Measurements from ENCODE around the gene HTRA1. TPM values are rescaled to one million over a fixed set of nuclear protein-coding genes. Genes with fewer than 3 reads are reported as not detected.

The HTRA1 gene
- total and polyA plus RNA-seq, 10 of the 15 experiments (the other 5 are each of a cell fraction or from before 2014, with no cell fraction given): 0.13 TPM; not detected in 9

- no peak for TF ChIP-seq ZNF274 (IDR thresholded peaks at IDR 0.05; ENCODE audit: insufficient read depth, insufficient read length)
- no peak for TF ChIP-seq ZSCAN29 (IDR thresholded peaks at IDR 0.05)
- TF ChIP-seq TAF1 (IDR thresholded peaks at IDR 0.05; ENCODE audit: borderline replicate concordance, low read depth, low read length): no peak
- TF ChIP-seq SUZ12 (IDR thresholded peaks at IDR 0.05; ENCODE audit: unreplicated experiment): no peak
- TF ChIP-seq NFYA (IDR thresholded peaks at IDR 0.05; ENCODE audit: borderline replicate concordance, low read depth, low read length): no peak
- TF ChIP-seq TCF12 (IDR thresholded peaks at IDR 0.05; ENCODE audit: low read depth, low read length): no peak
- no peak for TF ChIP-seq IRF5 (IDR thresholded peaks at IDR 0.05; ENCODE audit: borderline replicate concordance)
- no peak for TF ChIP-seq BMI1 (IDR thresholded peaks at IDR 0.05; ENCODE audit: borderline replicate concordance)
Measured at GRCh38 chr10:122499491-122499941, 38.2 kb downstream of the HTRA1 start (continued).

- H3K27ac ChIP-seq (ENCODE audit: control insufficient read depth, insufficient read depth): no peak overlapping the region
- H3K79me2 ChIP-seq (ENCODE audit: control insufficient read depth, insufficient read depth, low read length): no peaks in the 10 kb centered on the region
- no peak overlapping the region for H3K9ac ChIP-seq (ENCODE audit: control insufficient read depth, insufficient read depth, low read length)
- ATAC-seq (no peak), FAIRE-seq (no peak), DNase-seq (ENCODE audit: low read depth, low spot score) (no peak)
- no peaks in the 10 kb centered on the region for H3K4me1 ChIP-seq (ENCODE audit: control insufficient read depth, insufficient read depth, low read length)
- H3K36me3 ChIP-seq (ENCODE audit: control insufficient read depth in 2 of 2, insufficient read depth in 2 of 2, low read length in 1 of 2): no peaks in the 10 kb centered on the region
- TF ChIP-seq KAT2A (conservative IDR thresholded peaks at IDR 0.05; ENCODE audit: control insufficient read depth, low read depth, low read length) (no peak), BCLAF1 (IDR thresholded peaks at IDR 0.05) (no peak), KLF5 (IDR thresholded peaks at IDR 0.05; ENCODE audit: partially characterized antibody) (no peak), FOS (IDR thresholded peaks at IDR 0.05; ENCODE audit: borderline replicate concordance, extremely low read depth, insufficient read length) (no peak), SKIL (IDR thresholded peaks at IDR 0.05; ENCODE audit: low read depth, poor library complexity, severe bottlenecking) (no peak)
- peaks cover 0 to 3% of the 10 kb centered on the region in 2 experiments; a peak in 3 of 4 replicates for H3K27me3 ChIP-seq (replicated peaks in 1 of 2; ENCODE audit: control insufficient read depth in 2 of 2, insufficient read depth in 2 of 2, low read length in 1 of 2)
- POLR2A ChIA-PET: no interaction called here
- intact Hi-C loops (cut with micrococcal nuclease; ENCODE audit: unreplicated experiment) (no loop called here), in situ Hi-C loops (cut with MboI) (no loop called here)
- RAD21 ChIA-PET (ENCODE audit: unreplicated experiment): no interaction called here
- no peak overlapping the region for H2AFZ ChIP-seq (ENCODE audit: control insufficient read depth, low read depth, low read length)
- H3K4me3 ChIP-seq: no peak overlapping the region
- no peak overlapping the region for H3K4me2 ChIP-seq (ENCODE audit: control insufficient read depth, insufficient read depth)
- WGBS (ENCODE audit: insufficient coverage, insufficient replicate concordance, low lambda C conversion rate, missing lambda C conversion rate): 23% methylated on average over 5 of the region's 5 CpGs
- no peaks in the 10 kb centered on the region for H4K20me1 ChIP-seq (ENCODE audit: control insufficient read depth, insufficient read depth)
- SMC1A ChIA-PET (ENCODE audit: uncharacterized antibody, unreplicated experiment): no interaction called here
- BruUV-seq (replicated peaks): no TSS peak
- no peaks in the 10 kb centered on the region for H3K9me3 ChIP-seq (replicated peaks; ENCODE audit: control insufficient read depth, insufficient read depth, low read length)
- CTCF ChIA-PET: no interaction called here
Measured at GRCh38 chr10:122500194-122500593, 38.8 kb downstream of the HTRA1 start.

Measured in GM12878 (cell line).